Muscle of back (tissue), 13 donors: ENCODE measurements around the gene MMP24OS. TPM values are rescaled to one million over a fixed set of nuclear protein-coding genes. Genes with fewer than 3 reads are reported as not detected.
A peak's percentile ranks its signal among the peaks of the same experiment; 100 is the strongest.
"Not testable (repeated sequence)": the region's sequence is repeated elsewhere in the genome, so short reads cannot be mapped to it uniquely, and the experiment has no call there.

Experiments
- DNase-seq, 3 donors: peaks; one replicate each; pipeline versions ENCODE4 v3.0.0 to v3.0.0-alpha.2; 2013
- long read RNA-seq, 9 donors: transcript quantifications; one replicate each; lab custom pipeline, GENCODE V29; 2026
- polyA plus RNA-seq, 10 donors: library from polyadenylated mRNA; unstranded; fragments of 120-200 nt; gene quantifications; one replicate each; pipeline ENCODE4 v1.2.1, GENCODE V29; 2013; ENCODE audit not compliant: insufficient read length in 10 of 10

Gene MMP24OS
- 10 to 100 TPM; 18.9 to 25.9 (median 21.9) TPM for polyA plus RNA-seq
- long read RNA-seq, donor 1, transcript MMP24OS-201 (2 exons, 867 nt) = major isoform, 7 of 10 reads
- long read RNA-seq, donor 1, partial matches to known transcripts = 0 of 10 reads
- long read RNA-seq, donor 1, other reads (novel, unspliced or antisense) = 0 of 10 reads
- long read RNA-seq, donor 2, transcript MMP24OS-201 (2 exons, 867 nt) = major isoform, 8 of 9 reads
- long read RNA-seq, donor 2, partial matches to known transcripts = 0 of 9 reads
- long read RNA-seq, donor 2, other reads (novel, unspliced or antisense) = 0 of 9 reads
- long read RNA-seq, donor 3 = 0 reads
- long read RNA-seq, donor 4, transcript MMP24OS-201 (2 exons, 867 nt) = major isoform, 6 of 8 reads
- long read RNA-seq, donor 4, partial matches to known transcripts = 0 of 8 reads
- long read RNA-seq, donor 4, other reads (novel, unspliced or antisense) = 0 of 8 reads
- long read RNA-seq, donor 5, transcript MMP24OS-201 (2 exons, 867 nt) = major isoform, 12 of 21 reads
- long read RNA-seq, donor 5, transcript MMP24OS-209 (2 exons, 712 nt) = minor isoform, 6 of 21 reads
- long read RNA-seq, donor 5, partial matches to known transcripts = 0 of 21 reads
- long read RNA-seq, donor 5, other reads (novel, unspliced or antisense) = 0 of 21 reads
- long read RNA-seq, donor 6, transcript MMP24OS-201 (2 exons, 867 nt) = major isoform, 9 of 13 reads
- long read RNA-seq, donor 6, partial matches to known transcripts = 0 of 13 reads
- long read RNA-seq, donor 6, other reads (novel, unspliced or antisense) = 0 of 13 reads
- long read RNA-seq, donor 7, partial matches to known transcripts = 0 of 13 reads
- long read RNA-seq, donor 7, other reads (novel, unspliced or antisense) = 0 of 13 reads
- long read RNA-seq, donor 8, partial matches to known transcripts = 0 of 6 reads
- long read RNA-seq, donor 8, other reads (novel, unspliced or antisense) = 0 of 6 reads
- long read RNA-seq, donor 9, partial matches to known transcripts = 0 of 8 reads
- long read RNA-seq, donor 9, other reads (novel, unspliced or antisense) = 0 of 8 reads

DNA sequence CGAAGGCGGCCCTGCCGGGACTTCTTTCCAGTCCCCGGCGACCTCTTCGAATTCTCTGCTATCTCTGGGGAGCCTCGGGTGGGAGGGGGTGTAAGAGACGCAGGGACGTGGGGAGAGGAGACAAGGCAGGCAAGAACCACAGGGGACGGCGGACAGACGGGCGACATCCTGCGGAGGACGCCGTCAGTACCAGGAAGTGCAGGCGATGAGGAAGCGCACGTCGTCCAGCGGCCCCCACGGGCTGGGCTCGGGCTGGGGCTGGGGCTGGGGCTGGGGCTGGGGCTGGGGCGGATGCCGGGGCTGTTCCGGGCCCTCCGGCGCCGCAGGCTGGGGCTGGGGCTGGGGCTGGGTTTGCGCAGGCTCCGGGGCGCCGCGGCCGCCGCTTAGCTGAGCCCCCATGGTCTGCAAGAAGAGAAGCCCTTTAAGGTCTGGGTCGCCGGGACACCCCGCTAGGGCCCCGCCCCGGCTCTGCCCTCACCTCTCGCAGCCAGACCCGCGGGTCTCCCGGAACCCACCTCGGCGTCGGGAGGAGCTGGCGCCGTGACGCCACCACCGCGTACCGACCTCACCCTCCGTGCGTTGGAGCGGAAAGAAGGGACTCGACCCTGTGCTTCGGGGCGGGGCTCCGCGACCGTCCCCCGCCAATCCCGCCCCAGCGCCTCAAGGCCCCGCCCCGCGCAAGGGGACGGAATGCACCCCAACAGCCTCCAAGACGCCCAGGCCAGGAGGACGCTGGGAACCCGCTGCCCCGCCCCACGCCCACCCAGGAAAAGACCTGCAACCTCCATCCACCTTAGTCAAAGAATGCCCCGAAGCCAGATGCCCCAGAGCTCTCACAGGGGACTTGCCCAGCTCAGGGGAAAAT, at the start of gene MMP24OS:
MMP24OS (minus strand) TSS at position 592 of the 865 bp plus-strand sequence; CDS start at position 399, 193 bp downstream.
- DNase-seq = peak; percentile 86 to 95 (median 89)

DNA sequence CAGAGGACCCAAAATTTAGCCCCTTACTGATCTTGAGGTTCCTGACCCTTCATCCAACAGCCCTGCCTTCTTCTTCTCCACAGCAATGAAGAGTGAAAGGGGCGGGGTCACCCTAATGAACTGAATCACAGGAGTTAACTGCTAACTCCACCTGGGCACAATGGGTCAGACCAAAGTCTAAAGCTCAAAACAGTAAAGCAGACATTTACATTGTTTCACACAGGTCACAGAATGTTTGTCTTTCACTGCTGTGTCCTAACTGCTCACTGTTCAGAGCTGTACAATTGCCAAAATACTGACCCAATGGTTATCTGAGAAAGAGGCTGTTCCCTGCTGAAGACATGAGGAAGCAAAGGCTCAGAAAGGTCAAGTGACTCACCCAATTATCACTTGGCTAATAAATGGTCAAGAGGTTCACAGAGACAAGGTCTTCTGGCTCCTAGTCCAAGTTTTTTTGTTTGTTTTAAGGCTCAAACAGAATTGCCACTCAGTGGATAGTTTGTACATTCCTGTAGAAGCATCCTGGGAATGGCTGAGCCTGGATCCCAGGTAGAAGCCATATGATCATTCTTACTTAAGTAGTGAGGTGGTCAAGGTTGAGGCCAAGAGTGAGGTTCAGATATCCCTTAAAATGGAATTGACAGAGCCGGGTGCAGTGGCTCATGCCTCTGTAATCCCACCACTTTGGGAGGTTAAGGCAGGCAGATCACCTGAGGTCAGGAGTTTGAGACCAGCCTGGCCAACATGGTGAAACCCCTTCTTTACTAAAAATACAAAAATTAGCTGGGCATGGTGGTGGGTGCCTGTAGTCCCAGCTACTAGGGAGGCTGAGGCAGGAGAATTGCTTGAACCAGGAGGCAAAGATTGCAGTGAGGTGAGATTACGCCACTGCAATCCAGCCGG, 49.4 kb upstream of the MMP24OS start:
- no peak for DNase-seq

DNA sequence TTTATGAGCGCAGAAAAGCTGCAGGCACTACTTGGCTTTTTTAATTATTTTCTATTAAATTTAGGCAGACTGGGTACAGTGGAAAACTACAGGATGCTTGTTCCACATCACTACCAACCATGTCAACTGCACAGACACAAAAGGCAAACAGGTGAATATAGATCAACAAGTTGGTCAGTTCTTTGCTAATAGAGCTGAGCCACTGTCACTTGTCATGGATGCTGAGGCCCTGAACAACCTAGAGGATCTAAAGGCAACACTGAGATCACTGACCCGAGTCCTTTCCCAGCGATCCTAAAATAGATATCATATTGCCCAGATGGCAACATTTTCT, 48.8 kb upstream of the MMP24OS start:
- no peak for DNase-seq

DNA sequence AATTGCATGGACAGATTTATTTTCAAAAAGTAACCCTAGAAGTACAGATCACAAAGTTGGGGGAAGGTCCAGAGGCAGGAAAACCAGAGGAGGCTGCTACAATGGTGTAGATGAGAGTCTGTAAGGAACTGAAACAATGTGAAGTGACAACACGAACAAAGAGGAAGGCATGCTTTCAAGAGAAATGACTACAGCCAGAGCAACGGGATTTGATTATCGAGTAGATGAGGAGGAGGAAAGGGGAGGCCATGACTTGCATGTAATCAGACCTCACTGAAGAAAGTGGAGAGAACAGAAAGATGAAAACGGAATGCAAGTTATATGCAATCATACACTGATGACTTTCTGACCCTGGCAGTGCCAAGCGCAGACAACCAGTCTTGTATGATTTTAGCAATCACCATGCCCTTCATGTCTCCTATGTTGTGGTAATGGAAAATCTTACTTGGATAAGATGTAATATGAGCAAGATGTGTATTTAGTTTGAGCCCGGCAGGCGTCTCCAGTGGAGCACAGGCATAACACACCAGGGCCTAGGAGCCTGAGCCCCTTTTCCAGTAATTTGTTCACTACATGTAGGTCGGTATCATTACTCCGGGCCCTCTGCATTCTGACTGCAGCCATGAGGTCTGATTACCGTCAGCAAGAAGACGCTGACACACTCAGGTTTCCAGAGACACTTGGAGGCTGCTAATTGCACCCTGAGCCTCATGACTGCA, 48.3 kb upstream of the MMP24OS start:
- DNase-seq = no peak

DNA sequence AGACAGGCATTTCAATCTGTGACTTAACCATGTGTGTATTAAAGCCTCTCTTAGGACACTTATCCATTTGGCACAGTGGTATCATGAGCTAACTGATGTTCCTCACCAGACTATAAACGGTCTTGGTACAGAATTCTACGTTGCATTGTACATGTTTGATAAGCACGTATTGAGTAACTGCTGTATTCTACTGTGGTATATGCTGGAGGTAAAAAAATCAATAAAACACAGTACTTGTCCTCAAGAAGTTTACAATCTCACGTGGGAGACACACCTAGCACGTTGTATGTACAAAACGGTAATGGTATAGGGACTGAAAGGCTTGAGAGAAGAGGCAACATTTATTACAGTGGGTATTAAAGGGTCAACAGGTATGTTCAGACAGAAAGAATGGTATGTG, 47.5 kb upstream of the MMP24OS start:
- no peak for DNase-seq

DNA sequence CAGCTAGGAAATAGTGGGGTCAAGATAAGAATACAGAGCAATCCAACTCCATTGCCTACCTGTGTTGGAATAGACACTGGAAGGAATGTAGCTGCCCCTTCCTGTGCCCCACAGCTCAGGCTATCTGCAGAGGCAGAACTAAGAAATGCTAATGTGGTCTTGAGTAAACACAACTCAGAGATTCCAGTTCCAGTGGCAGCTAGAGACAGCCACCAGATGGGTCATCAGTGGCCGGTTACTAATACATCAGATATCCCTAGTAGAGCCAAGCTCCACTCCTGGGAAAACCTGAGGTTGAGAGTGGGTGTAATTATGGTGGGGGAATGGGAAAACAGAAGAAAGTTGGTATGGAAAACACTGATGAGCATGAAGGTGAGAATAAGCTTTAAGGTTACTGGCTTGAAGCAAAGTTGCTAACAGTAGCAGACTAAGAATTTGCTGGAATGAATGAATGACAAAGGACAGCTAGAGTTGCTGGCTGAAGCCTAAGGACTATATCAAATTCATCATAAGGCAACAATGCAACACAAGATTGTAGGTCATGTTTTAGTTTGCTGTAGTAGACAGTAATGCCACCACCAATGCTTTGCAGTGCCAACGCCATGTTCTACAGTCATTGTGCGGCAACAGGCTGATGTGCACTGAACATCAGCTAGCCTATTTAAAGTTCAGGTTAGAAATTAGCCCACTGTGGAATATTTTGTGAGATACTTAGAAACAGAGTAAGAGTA, 42.6 kb upstream of the MMP24OS start:
- peak in 1 of 3 donors; percentile 83 for DNase-seq

DNA sequence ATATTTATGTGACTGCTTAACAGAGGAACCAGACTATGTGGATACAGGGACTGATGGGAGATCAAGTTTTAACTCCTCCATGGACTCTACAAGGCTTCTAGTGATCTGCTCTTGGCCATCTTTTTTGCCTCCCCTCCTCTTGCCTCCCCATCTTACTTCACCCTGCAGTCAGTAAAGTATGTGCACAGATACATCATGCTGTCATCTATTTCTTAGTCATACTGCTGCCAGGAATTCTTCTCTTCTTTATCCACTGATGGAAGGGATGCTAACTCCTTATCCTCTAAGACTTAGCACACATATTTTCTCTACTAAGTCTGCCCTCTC, 41.9 kb upstream of the MMP24OS start:
- peak in 1 of 3 donors; percentile 70 for DNase-seq

DNA sequence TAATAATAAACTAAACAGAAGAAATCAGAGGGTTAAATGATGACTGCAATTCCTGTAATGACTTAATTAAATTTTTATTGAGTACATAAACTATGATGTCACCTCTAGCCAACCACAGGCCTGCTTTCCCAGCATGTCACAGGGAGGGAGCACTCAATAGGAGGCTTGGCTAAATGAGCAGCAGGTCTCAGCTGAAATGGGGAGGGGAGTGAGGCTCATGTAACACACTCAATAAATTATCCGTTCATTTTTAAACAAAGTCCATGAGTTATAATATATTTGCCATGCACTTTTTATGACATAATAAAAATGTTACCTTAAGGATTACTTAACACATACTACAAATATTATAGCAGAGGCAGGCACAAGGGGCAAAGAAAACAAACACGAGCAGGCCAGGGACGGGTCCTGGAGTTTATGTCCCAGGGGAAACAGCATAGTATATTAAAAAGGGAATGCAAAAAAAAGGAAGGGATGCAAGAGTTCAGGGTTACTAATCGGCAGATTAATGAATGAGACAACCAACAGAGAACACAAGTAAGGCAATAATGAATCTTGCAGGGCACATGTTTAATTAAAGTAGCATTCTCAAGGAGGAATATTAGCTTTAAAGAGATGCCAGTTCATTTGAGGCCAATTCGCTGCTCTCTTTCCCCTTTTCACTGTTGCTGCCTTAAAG, 41.4 kb upstream of the MMP24OS start:
- DNase-seq = no peak

DNA sequence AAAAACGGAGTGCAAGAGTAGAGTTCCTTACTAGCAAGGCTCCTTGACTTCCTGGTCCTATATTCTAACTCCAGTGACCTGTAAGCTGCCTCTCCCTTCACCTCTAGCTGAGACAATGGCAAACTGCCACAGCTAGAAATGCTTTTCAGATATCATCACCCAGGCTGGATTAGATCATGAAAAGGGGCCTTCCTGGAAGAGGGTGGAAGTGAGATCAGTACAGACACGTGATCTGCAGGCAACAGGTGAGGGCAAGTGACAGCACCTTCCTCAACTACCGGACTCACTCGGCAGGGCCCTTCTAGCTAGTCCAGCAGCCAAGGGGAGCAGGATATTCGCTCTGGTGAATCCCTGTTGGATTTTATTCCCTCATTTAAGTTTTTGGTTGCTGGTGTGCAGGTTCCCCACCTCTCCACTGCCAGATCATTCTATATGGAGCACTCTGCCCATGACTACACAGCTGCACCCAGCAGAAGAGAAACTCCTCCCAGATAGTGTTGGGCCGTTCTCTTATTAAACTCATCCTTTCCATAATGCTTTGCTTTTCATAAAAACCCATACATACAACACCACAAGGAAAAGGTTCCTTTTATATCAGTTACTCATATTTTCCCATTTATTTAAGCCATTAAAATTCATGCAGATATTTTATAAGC, 40.7 kb upstream of the MMP24OS start:
- DNase-seq = peak in 2 of 3 donors; percentile 38 to 78

DNA sequence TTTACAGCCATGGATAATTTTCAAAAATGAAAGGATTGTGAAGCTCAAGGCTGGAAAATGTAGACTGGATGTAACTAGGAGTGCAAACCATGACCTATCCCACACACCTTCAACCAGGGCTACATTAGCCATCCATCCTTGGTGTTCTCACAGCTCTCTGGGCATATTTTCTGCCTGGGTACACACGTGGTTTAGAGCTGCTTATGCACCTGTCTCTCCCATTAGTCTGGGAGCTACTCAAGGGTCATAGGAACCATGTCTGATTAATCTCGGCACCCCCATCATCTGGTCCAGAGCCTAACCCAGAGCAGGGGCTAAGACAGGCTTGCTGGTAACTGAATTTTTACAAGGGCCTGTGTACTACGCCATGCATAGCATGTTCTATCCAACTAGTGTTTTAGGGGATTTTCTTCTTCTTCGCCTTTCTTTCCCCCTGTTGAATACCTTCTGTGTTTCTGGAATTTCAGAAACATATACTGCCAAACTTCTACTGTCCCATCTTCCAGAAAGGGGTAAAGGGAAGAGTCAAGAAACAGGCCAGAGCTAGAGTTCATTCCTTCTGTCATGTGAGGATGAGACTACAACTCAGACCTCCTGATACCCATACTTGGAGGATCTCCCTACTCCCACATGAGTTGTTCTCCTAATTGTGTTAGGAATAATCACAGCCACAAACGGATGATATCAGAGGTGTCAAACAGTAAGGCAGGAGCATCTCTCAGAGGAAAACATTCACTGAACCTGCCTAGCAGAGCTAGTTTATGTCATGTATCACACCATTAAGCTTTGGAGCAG, 39.7 kb upstream of the MMP24OS start:
- DNase-seq = no peak

DNA sequence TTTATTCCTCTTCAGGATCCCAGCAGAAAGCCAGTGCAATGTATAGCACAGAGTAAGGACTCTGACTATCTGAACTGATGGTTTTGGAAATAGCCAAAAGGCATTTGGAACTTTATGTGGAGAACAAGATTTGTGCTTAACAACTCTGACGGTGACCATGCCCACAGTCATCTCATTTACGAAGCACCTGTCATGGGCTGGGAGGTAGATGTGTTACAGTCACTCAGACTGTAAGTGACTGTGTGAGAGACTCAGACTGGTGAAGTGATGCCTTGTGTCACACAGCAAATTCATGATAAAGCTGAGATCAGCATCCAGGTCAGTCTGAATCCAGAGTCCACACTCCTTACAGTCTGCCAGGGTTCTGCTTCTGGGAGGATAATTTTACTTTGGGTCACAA, 38.2 kb upstream of the MMP24OS start:
- DNase-seq = no peak

DNA sequence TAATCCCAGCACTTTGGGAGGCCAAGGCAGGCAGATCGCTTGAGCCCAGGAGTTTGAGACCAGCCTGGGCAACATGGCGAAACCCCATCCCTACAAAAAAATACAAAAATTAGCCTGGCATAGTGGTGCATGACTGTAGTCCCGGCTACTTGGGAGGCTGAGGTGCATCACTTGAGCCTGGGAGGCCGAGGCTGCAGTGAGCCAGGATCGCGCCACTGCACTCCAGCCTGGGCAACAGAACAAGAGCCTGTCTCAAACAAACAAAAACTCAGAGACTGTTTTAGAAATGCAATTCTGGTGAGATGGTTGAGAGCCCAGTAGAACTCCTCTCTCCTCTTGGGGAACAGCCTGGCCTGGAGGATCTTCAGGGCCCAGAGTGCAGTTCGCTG, 37.7 kb upstream of the MMP24OS start:
- not testable (repeated sequence) for DNase-seq

DNA sequence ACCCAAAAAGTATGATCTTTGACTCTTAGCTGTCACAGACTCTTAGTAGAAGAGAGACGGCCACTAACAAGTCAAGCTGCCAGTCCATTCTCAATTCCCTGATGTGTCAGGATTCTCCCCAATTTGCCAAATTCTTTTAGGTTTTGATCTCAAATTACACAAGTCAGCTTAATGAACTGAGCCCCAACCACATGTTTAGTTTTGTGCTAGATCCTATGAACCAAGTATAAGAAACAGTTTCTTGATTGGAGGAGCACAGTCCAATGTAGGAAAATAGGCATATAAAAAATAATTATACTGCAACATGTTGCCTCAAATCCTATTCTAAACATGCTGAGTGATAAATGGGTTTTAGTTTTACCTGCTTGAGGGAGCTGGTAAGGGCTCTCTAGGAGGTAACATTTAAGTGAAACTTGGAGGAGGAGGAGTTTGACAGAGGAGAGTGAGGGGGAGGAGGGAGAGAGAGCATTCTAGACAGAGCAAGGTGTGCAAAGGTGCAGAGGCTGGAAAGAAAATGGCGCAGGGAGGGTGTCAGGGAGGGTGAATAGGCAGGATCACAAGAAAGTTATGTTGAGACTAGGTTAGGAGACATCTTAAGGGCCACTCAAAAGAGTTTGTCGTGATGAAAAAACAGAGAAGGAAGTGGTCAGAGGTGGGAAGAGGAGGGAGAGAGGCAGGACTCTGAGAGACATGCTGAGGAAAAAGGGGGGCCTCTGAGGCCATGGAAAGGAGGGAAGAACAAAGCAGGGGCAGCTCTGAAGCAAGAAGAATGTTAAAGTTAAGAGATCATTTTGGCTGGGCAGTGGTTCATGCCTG, 37.1 kb upstream of the MMP24OS start:
- no peak for DNase-seq

DNA sequence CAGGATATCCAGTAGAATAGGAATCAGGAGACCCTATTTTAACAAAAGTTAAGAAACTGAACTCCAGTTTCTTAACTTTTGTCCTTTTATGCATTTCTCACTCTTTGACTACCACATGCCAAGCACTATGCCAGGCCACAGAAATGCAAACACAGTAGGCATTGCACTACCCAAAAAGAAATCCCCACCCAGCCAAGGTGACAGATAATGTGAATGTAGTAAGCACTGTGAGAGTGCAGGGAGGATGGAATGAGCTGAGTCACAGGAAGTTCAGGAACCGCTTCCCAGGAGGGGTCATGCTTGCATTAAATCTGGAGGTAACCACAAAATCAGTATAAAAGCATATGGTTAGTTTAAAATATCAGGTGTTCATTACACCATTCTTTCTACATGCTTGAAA, 34.4 kb upstream of the MMP24OS start:
- peak in 1 of 3 donors; percentile 67 for DNase-seq

DNA sequence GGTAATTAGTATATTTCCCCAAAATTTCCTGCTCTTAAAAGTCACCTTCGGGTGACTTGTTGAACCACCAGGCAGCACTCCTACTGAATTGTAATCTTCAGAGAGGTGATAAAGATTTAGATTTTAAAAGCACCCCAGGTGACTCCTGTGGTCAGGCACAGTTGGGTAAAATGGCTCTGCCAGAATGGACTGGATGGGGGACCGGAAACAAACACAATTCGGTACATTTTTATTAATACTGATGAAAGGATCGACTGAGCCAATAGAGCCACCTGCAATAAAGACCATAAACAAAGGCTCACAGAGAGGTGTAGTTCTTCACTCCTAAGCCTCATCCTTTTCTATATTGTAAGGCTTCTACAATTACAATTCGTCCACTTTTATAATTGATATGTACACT, 33.9 kb upstream of the MMP24OS start:
- no peak for DNase-seq

DNA sequence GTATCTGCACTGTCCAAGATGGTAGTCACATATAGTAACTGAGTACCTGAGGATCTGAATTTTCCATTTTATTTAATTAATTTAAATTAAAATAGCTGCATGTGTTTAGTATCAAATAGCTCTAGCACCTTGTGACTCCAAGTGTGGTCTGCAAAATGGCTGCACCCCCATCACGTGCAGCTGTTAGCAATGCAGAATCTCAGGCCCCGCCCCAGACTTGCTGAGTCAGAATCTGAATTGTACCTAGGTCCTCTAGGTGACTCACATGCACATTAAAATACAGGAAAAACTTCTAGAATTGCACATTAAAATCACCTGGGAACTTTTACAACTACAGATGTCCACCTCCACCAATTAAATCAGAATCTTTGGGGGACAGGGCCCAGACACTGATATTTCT, 33.5 kb upstream of the MMP24OS start:
- no peak for DNase-seq
